Gastrocnemius medialis (tissue), 4 donors: ENCODE data around the gene ING2. TPM values are rescaled to one million over a fixed set of nuclear protein-coding genes. Genes with fewer than 3 reads are reported as not detected.

Experiments used
- ATAC-seq, 2 donors: fragments of 150-250 bp; one replicate each; pipeline ENCODE4 v1.9.1; 2016
- DNase-seq, 2 donors: peaks; one replicate each; pipeline ENCODE4 v3.0.0-alpha.2; 2019
- H3K27ac ChIP-seq, 4 donors: fragments of 200-600 bp; sonication (generic); 1 replicate in 1 of 4; 2 replicates in 3 of 4; pipeline ENCODE4 v1.5.1; 2016 to 2018; ENCODE audit warnings: mild to moderate bottlenecking in 2 of 4, moderate library complexity in 1 of 4
- H3K27me3 ChIP-seq, 3 donors: fragments of 200-600 bp; sonication (generic) in 2 of 3; 1 replicate in 1 of 3; 2 replicates in 2 of 3; pipeline versions ENCODE4 v1.5.1 to v1.6.0; 2016 to 2019; ENCODE audit warnings: mild to moderate bottlenecking in 1 of 3, moderate library complexity in 1 of 3
- H3K36me3 ChIP-seq, 2 donors: fragments of 200-600 bp; sonication (generic) in 1 of 2; one replicate each; pipeline ENCODE4 v1.5.1; 2017 to 2018
- H3K4me1 ChIP-seq, 2 donors: fragments of 200-600 bp; sonication (generic) in 1 of 2; one replicate each; pipeline ENCODE4 v1.5.1; 2016 to 2017; ENCODE audit warnings: mild to moderate bottlenecking in 2 of 2
- H3K4me3 ChIP-seq, 4 donors: fragments of 200-600 bp; sonication (generic) in 3 of 4; 1 replicate in 1 of 4; 2 replicates in 3 of 4; pipeline ENCODE4 v1.5.1; 2016 to 2019; ENCODE audit warnings: mild to moderate bottlenecking in 2 of 4
- H3K9me3 ChIP-seq, 3 donors: fragments of 200-600 bp; sonication (generic) in 2 of 3; 1 replicate in 1 of 3; 2 replicates in 2 of 3; pipeline ENCODE4 v1.5.1; 2016 to 2019
- CTCF ChIP-seq, 5 experiments: fragments of 450-650 bp in 3 of 5; fragments of 200-600 bp in 2 of 5; sonication (generic) in 2 of 5; IDR thresholded peaks in 4 of 5; conservative IDR thresholded peaks in 1 of 5; 1 replicate in 4 of 5; 2 replicates in 1 of 5; pipeline ENCODE4 v1.5.1; 2016 to 2019; ENCODE audit warnings: antibody characterized with exemption in 5 of 5, mild to moderate bottlenecking in 3 of 5, moderate library complexity in 3 of 5
- POLR2A ChIP-seq, 2 donors: fragments of 450-650 bp; IDR thresholded peaks; one replicate each; pipeline ENCODE4 v1.6.1; 2017; ENCODE audit warnings: antibody characterized with exemption in 2 of 2, mild to moderate bottlenecking in 2 of 2, moderate library complexity in 2 of 2
- in situ Hi-C, 4 donors: fragments of 200-750 bp; cut with MboI; loops; one replicate each; pipeline versions ENCODE4 v1.15.0 to v1.8.0; 2017; ENCODE audit warnings: low sequenced_read_pairs in 4 of 4
- intact Hi-C: fragments of 100-400 bp; cut with DNase I; formaldehyde crosslinking; loops from one replicate; pipeline ENCODE4 v1.15.1; 2023; ENCODE audit warnings: low total_unique reads
- total RNA-seq, 4 donors: library from RNA; depleted of rRNA; stranded (reverse); fragments of >200 nt; gene quantifications; one replicate each; pipeline versions ENCODE4 v1.1.0 to v1.2.3, GENCODE V29; 2016

ING2 gene
- total RNA-seq, 4 donors from 2014 or later = 18.9 to 46.2 (median 24.0) TPM

GRCh38 chr4:183467246-183467645, 37.6 kb upstream of the ING2 start:
- no peaks in the 10 kb centered on the region for H3K27me3 ChIP-seq
- H3K4me1 ChIP-seq = peaks cover 0 to 2% of the 10 kb centered on the region in 2 donors
- in situ Hi-C loops (no loop called here), intact Hi-C loops (no loop called here)
- no peaks in the 10 kb centered on the region for H3K36me3 ChIP-seq
- DNase-seq (no peak), ATAC-seq (no peak)
- no peak overlapping the region for H3K27ac ChIP-seq
- no peak overlapping the region for H3K4me3 ChIP-seq
- H3K9me3 ChIP-seq = no peaks in the 10 kb centered on the region
- TF ChIP-seq CTCF (IDR thresholded peaks at IDR 0.05 in 4 of 5, conservative IDR thresholded peaks at IDR 0.05 in 1 of 5) (no peak), POLR2A (IDR thresholded peaks at IDR 0.05) (no peak)

GRCh38 chr4:183468210-183469095, 36.4 kb upstream of the ING2 start:
- no peak for DNase-seq
- H3K4me3 ChIP-seq = no peak overlapping the region
- intact Hi-C loops = no loop called here
- H3K27ac ChIP-seq = no peak overlapping the region
- ATAC-seq = no peak
- no peaks in the 10 kb centered on the region for H3K27me3 ChIP-seq
- H3K36me3 ChIP-seq = no peaks in the 10 kb centered on the region
- in situ Hi-C loops = no loop called here
- H3K9me3 ChIP-seq = no peaks in the 10 kb centered on the region
- no peak for TF ChIP-seq POLR2A (IDR thresholded peaks at IDR 0.05)
- no peak for TF ChIP-seq CTCF (IDR thresholded peaks at IDR 0.05 in 4 of 5, conservative IDR thresholded peaks at IDR 0.05 in 1 of 5)
- H3K4me1 ChIP-seq = peaks cover 0 to 4% of the 10 kb centered on the region in 2 donors

GRCh38 chr4:183469285-183469684, 35.6 kb upstream of the ING2 start:
- no peak overlapping the region for H3K27ac ChIP-seq
- H3K4me1 ChIP-seq = peaks cover 0 to 4% of the 10 kb centered on the region in 2 donors
- in situ Hi-C loops = no loop called here
- intact Hi-C loops = no loop called here
- ATAC-seq = no peak
- H3K9me3 ChIP-seq = no peaks in the 10 kb centered on the region
- TF ChIP-seq CTCF (IDR thresholded peaks at IDR 0.05 in 4 of 5, conservative IDR thresholded peaks at IDR 0.05 in 1 of 5) = no peak
- no peak for TF ChIP-seq POLR2A (IDR thresholded peaks at IDR 0.05)
- no peak overlapping the region for H3K4me3 ChIP-seq
- no peaks in the 10 kb centered on the region for H3K27me3 ChIP-seq
- no peaks in the 10 kb centered on the region for H3K36me3 ChIP-seq
- no peak for DNase-seq

- intact Hi-C loops = loop anchor here (2.0 to 5.0 kb wide), 3 partner anchors 35 to 697 kb away; partner anchors contain the start of genes ING2, RWDD4 and TRAPPC11
- in situ Hi-C loops = loop anchor here in 3 of 4 donors (5.0 to 10.0 kb wide), 4 partner anchors 132 to 195 kb away; partner anchors contain the start of genes RWDD4 (in 1 of the 3) and TRAPPC11 (in 1 of the 3)
These were observed 34.9 kb upstream of the ING2 start for GRCh38 chr4:183469936-183470335.

More at GRCh38 chr4:183469936-183470335, 34.9 kb upstream of the ING2 start:
- no peak for ATAC-seq
- TF ChIP-seq POLR2A (IDR thresholded peaks at IDR 0.05) (no peak), CTCF (IDR thresholded peaks at IDR 0.05 in 4 of 5, conservative IDR thresholded peaks at IDR 0.05 in 1 of 5) (no peak)
- Histone ChIP-seq H3K36me3 (no peaks in the 10 kb centered on the region), H3K27me3 (no peaks in the 10 kb centered on the region), H3K4me1 (peaks cover 0 to 4% of the 10 kb centered on the region in 2 donors), H3K9me3 (no peaks in the 10 kb centered on the region), H3K4me3 (no peak overlapping the region), H3K27ac (no peak overlapping the region)
- no peak for DNase-seq
